Measurements from ENCODE around the gene CSNK2B.

The CSNK2B gene

DNA sequence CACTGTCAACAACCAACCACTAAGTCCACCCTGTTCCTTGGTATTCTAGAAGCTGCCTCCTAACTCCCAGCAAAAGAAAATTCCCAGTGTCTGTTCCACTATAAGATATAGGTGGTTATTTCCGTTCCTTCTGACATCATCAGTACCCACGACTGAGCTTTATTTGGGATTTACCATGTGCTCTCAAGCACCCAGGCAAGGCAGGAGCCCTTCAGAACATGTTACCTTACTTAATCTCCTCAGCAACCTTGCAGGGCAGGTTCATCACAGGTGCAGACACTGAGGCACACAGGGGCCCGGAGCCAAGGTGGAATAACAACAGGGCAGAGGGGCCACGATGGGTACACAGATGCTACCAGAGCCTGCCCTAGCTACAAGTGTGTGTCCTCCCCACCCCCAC is 26.5 kb downstream of the CSNK2B start:
- ChIA-PET POLR2A (interaction anchor here (0.5 to 4.0 kb wide), 5 partner anchors 11 to 143 kb away, joined by 3 to 30 read pairs (median 6); partner anchors contain the start of genes ABHD16A and HSPA1B), CTCF (interaction anchor here (0.6 to 4.6 kb wide), 5 partner anchors 9 to 119 kb away, joined by 3 to 24 read pairs (median 4); partner anchors contain the start of gene LY6G5C)
- Histone ChIP-seq H3K36me3 (ENCODE audit: control insufficient read depth in 2 of 2, insufficient read depth in 1 of 2, low read length in 2 of 2) (peaks cover 0 to 73% of the 10 kb centered on the region in 2 experiments; a peak in 2 of 3 replicates), H3K4me3 (ENCODE audit: low read depth, low read length) (no peak overlapping the region), H3K27ac (ENCODE audit: extremely low read depth, low read depth, low read length) (no peak overlapping the region), H3K4me1 (ENCODE audit: control insufficient read depth, insufficient read depth, low read length) (no peaks in the 10 kb centered on the region), H3K9me3 (ENCODE audit: control insufficient read depth, insufficient read depth, low read depth, low read length) (no peaks in the 10 kb centered on the region)
- no peak for TF ChIP-seq KLF16 (tag by site-specific recombination; IDR thresholded peaks at IDR 0.05)
- no peak for TF ChIP-seq ZNF623 (tag by site-specific recombination; IDR thresholded peaks at IDR 0.05)
- no peak for TF ChIP-seq ZNF449 (tag by site-specific recombination; IDR thresholded peaks at IDR 0.05)

- ChIA-PET CTCF (interaction anchor here (0.6 to 4.6 kb wide), 4 partner anchors 9 to 94 kb away, joined by 3 to 24 read pairs (median 6); partner anchors contain the start of gene LY6G5C), POLR2A (interaction anchor here (1.0 to 4.0 kb wide), 5 partner anchors 10 to 142 kb away, joined by 3 to 30 read pairs (median 6); partner anchors contain the start of genes ABHD16A and HSPA1B)
- Histone ChIP-seq H3K9me3 (ENCODE audit: control insufficient read depth, insufficient read depth, low read depth, low read length) (no peaks in the 10 kb centered on the region), H3K27ac (ENCODE audit: extremely low read depth, low read depth, low read length) (no peak overlapping the region), H3K36me3 (ENCODE audit: control insufficient read depth in 2 of 2, insufficient read depth in 1 of 2, low read length in 2 of 2) (peaks cover 0 to 73% of the 10 kb centered on the region in 2 experiments; a peak in 2 of 3 replicates), H3K4me3 (ENCODE audit: low read depth, low read length) (no peak overlapping the region), H3K4me1 (ENCODE audit: control insufficient read depth, insufficient read depth, low read length) (no peaks in the 10 kb centered on the region)
- TF ChIP-seq, protein P1, sequence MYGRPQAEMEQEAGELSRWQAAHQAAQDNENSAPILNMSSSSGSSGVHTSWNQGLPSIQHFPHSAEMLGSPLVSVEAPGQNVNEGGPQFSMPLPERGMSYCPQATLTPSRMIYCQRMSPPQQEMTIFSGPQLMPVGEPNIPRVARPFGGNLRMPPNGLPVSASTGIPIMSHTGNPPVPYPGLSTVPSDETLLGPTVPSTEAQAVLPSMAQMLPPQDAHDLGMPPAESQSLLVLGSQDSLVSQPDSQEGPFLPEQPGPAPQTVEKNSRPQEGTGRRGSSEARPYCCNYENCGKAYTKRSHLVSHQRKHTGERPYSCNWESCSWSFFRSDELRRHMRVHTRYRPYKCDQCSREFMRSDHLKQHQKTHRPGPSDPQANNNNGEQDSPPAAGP (tag by site-specific recombination; IDR thresholded peaks at IDR 0.05): no peak
- TF ChIP-seq ZFP69B (tag by site-specific recombination; IDR thresholded peaks at IDR 0.05) (no peak), FEZF1 (tag by site-specific recombination; IDR thresholded peaks at IDR 0.05) (no peak), ZNF350 (tag by site-specific recombination; IDR thresholded peaks at IDR 0.05) (no peak), ZNF777 (tag by site-specific recombination; IDR thresholded peaks at IDR 0.05; ENCODE audit: borderline replicate concordance) (no peak)
Measured at GRCh38 chr6:31692886-31693285, 27.0 kb downstream of the CSNK2B start.

GRCh38 chr6:31693535-31693934 is 27.7 kb downstream of the CSNK2B start:
- ChIA-PET POLR2A (interaction anchor here (0.5 to 4.0 kb wide), 7 partner anchors 10 to 169 kb away, joined by 3 to 30 read pairs (median 4); partner anchors contain the start of genes ABHD16A, LY6G5C and NEU1), CTCF (interaction anchor here (0.8 to 1.0 kb wide), 2 partner anchors 9 to 98 kb away, joined by 3 read pairs; no protein-coding TSS in a partner anchor)
- no peaks in the 10 kb centered on the region for H3K4me1 ChIP-seq (ENCODE audit: control insufficient read depth, insufficient read depth, low read length)
- no peaks in the 10 kb centered on the region for H3K9me3 ChIP-seq (ENCODE audit: control insufficient read depth, insufficient read depth, low read depth, low read length)
- peaks cover 4 to 66% of the 10 kb centered on the region in 2 experiments; a peak in 2 of 3 replicates for H3K36me3 ChIP-seq (ENCODE audit: control insufficient read depth in 2 of 2, insufficient read depth in 1 of 2, low read length in 2 of 2)
- H3K4me3 ChIP-seq (ENCODE audit: low read depth, low read length): no peak overlapping the region
- TF ChIP-seq ZNF624 (tag by site-specific recombination; IDR thresholded peaks at IDR 0.05) (no peak), YY1 (tag by site-specific recombination; IDR thresholded peaks at IDR 0.05) (no peak), KLF9 (tag by site-specific recombination; IDR thresholded peaks at IDR 0.05; ENCODE audit: low read depth) (no peak), HOXA7 (CRISPR knock-in tag; IDR thresholded peaks at IDR 0.05; ENCODE audit: borderline replicate concordance) (no peak), ZNF558 (tag by site-specific recombination; IDR thresholded peaks at IDR 0.05) (no peak), ZNF132 (tag by site-specific recombination; IDR thresholded peaks at IDR 0.05; ENCODE audit: borderline replicate concordance) (no peak), WT1 (tag by site-specific recombination; IDR thresholded peaks at IDR 0.05) (no peak), ZNF768 (tag by site-specific recombination; IDR thresholded peaks at IDR 0.05) (no peak), KLF16 (tag by site-specific recombination; IDR thresholded peaks at IDR 0.05) (no peak), ZBTB7A (tag by site-specific recombination; IDR thresholded peaks at IDR 0.05; ENCODE audit: low read depth) (no peak), ZNF501 (tag by site-specific recombination; IDR thresholded peaks at IDR 0.05) (no peak), ZNF423 (tag by site-specific recombination; IDR thresholded peaks at IDR 0.05) (no peak), ZNF76 (tag by site-specific recombination; IDR thresholded peaks at IDR 0.05; ENCODE audit: borderline replicate concordance, low read depth) (no peak), ZFP41 (tag by site-specific recombination; IDR thresholded peaks at IDR 0.05; ENCODE audit: borderline replicate concordance) (no peak), HOXD13 (CRISPR knock-in tag; IDR thresholded peaks at IDR 0.05; ENCODE audit: borderline replicate concordance) (no peak), MEIS1 (CRISPR knock-in tag; IDR thresholded peaks at IDR 0.05; ENCODE audit: borderline replicate concordance) (no peak), ZNF248 (tag by site-specific recombination; IDR thresholded peaks at IDR 0.05) (no peak), ZNF776 (tag by site-specific recombination; IDR thresholded peaks at IDR 0.05; ENCODE audit: borderline replicate concordance) (no peak), GLIS1 (tag by site-specific recombination; IDR thresholded peaks at IDR 0.05) (no peak)
- H3K27ac ChIP-seq (ENCODE audit: extremely low read depth, low read depth, low read length): no peak overlapping the region
